Prostate gland (tissue), 2 donors: Measurements from ENCODE around the gene CYP3A5. TPM values are rescaled to one million over a fixed set of nuclear protein-coding genes. Genes with fewer than 3 reads are reported as not detected.

Source experiments
- DNase-seq: peaks from one replicate; pipeline ENCODE4 v3.0.0-alpha.2; 2019; ENCODE audit warnings: low spot score
- H3K27ac ChIP-seq, 2 donors: fragments of 200-600 bp; sonication (generic); 2 replicates each; pipeline ENCODE4 v1.5.1; 2017 to 2019
- H3K27me3 ChIP-seq: fragments of 200-600 bp; sonication (generic); replicated peaks from 2 replicates; pipeline ENCODE4 v1.5.1; 2019; ENCODE audit not compliant: insufficient read depth
- H3K36me3 ChIP-seq, 2 donors: fragments of 200-600 bp; sonication (generic); 1 replicate in 1 of 2; 2 replicates in 1 of 2; pipeline versions ENCODE4 v1.5.1 to v1.8.1; 2017 to 2019
- H3K4me1 ChIP-seq: fragments of 200-600 bp; sonication (generic); replicated peaks from 2 replicates; pipeline ENCODE4 v1.5.1; 2019
- H3K4me3 ChIP-seq, 2 donors: fragments of 200-600 bp; sonication (generic); 2 replicates each; pipeline ENCODE4 v1.5.1; 2017 to 2019
- H3K9me3 ChIP-seq: fragments of 200-600 bp; sonication (generic); 2 replicates; pipeline ENCODE4 v1.5.1; 2017
- POLR2A ChIP-seq: fragments of 450-650 bp; IDR thresholded peaks from one replicate; pipeline ENCODE4 v1.6.1; 2016; ENCODE audit warnings: antibody characterized with exemption, mild to moderate bottlenecking
- POLR2AphosphoS5 ChIP-seq: sonication (generic); formaldehyde crosslinking; IDR thresholded peaks from one replicate; pipeline ENCODE4 v1.6.1; 2017; ENCODE audit warnings: antibody characterized with exemption
- WGBS: methylation state at CpG from one replicate; pipeline ENCODE4 v1.1.5; 2018; 5-methylcytosine and 5-hydroxymethylcytosine counted together
- intact Hi-C: fragments of 100-400 bp; cut with DNase I; formaldehyde crosslinking; loops from one replicate; pipeline ENCODE4 v1.14.2; 2022
- total RNA-seq, 2 donors: library from RNA; depleted of rRNA; stranded (reverse); fragments of >200 nt; gene quantifications; one replicate each; pipeline ENCODE4 v1.1.0, GENCODE V29; 2016
- TF ChIP-seq, protein P1 (sequence below), 4 experiments: fragments of 200-600 bp in 2 of 4; fragments of 450-650 bp in 2 of 4; sonication (generic) in 2 of 4; IDR thresholded peaks; 1 replicate in 3 of 4; 2 replicates in 1 of 4; pipeline ENCODE4 v1.5.1; 2016 to 2019; ENCODE audit warnings: antibody characterized with exemption in 4 of 4, mild to moderate bottlenecking in 2 of 4, moderate library complexity in 2 of 4

The CYP3A5 gene
- total RNA-seq, 2 donors from 2014 or later, result 80.5 to 88.9 TPM

GRCh38 chr7:99619571-99620130 lies 60.1 kb downstream of the CYP3A5 start:
- WGBS, result 92% methylated on average over 18 of the region's 18 CpGs
- no peak overlapping the region for H3K27ac ChIP-seq
- H3K9me3 ChIP-seq, result no peaks in the 10 kb centered on the region
- TF ChIP-seq POLR2AphosphoS5 (no peak), POLR2A (no peak)
- TF ChIP-seq, protein P1, sequence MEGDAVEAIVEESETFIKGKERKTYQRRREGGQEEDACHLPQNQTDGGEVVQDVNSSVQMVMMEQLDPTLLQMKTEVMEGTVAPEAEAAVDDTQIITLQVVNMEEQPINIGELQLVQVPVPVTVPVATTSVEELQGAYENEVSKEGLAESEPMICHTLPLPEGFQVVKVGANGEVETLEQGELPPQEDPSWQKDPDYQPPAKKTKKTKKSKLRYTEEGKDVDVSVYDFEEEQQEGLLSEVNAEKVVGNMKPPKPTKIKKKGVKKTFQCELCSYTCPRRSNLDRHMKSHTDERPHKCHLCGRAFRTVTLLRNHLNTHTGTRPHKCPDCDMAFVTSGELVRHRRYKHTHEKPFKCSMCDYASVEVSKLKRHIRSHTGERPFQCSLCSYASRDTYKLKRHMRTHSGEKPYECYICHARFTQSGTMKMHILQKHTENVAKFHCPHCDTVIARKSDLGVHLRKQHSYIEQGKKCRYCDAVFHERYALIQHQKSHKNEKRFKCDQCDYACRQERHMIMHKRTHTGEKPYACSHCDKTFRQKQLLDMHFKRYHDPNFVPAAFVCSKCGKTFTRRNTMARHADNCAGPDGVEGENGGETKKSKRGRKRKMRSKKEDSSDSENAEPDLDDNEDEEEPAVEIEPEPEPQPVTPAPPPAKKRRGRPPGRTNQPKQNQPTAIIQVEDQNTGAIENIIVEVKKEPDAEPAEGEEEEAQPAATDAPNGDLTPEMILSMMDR (IDR thresholded peaks at IDR 0.05), result no peak
- no peaks in the 10 kb centered on the region for H3K27me3 ChIP-seq
- no peak for DNase-seq
- H3K4me1 ChIP-seq, result peaks cover 6% of the 10 kb centered on the region
- H3K4me3 ChIP-seq, result no peak overlapping the region
- peaks cover 2 to 10% of the 10 kb centered on the region in 2 donors for H3K36me3 ChIP-seq
- intact Hi-C loops, result loop anchor here (5.0 to 10.0 kb wide), 3 partner anchors 62 to 305 kb away; partner anchors contain the start of genes GJC3 and ZNF655

- Histone ChIP-seq H3K4me3 (no peak overlapping the region), H3K27ac (no peak overlapping the region), H3K27me3 (no peaks in the 10 kb centered on the region), H3K4me1 (peaks cover 6% of the 10 kb centered on the region), H3K36me3 (peaks cover 2 to 10% of the 10 kb centered on the region in 2 donors), H3K9me3 (no peaks in the 10 kb centered on the region)
- no peak for DNase-seq
- intact Hi-C loops, result loop anchor here (5.0 to 10.0 kb wide), 3 partner anchors 61 to 306 kb away; partner anchors contain the start of genes GJC3 and ZNF655
- TF ChIP-seq POLR2AphosphoS5 (no peak), POLR2A (no peak)
- TF ChIP-seq, protein P1 (IDR thresholded peaks at IDR 0.05), result no peak
- 88% methylated on average over 3 of the region's 3 CpGs for WGBS
Observed at GRCh38 chr7:99618726-99619125, 61.1 kb downstream of the CYP3A5 start.

DNA sequence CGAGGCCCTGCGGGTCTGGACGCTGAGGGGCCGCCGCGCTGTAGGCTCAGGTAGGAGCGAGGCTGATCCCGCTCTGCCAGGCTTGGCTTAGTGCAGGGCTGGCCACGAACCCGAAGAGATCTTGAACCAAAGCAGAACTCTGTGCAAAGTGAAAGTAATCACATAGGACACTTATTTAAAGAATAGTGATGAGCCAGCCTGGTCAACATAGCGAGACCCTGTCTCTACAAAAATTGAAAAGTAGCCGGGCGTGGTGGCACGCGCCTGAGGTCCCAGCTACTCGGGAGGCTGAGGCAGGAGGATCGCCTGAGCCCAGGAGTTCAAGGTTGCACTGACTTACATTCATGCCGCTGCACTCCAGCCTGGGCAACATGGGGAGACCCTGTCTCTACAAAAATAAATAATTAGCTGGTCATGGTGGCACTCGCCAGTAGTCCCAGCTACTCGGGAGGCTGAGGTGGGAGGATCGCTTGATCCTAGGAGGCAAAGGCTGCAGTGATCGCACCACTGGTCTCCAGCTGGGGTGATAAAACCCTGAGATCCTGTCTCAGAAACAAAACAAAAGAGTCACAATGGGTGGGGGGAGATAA lies 62.5 kb downstream of the CYP3A5 start:
- WGBS, result 12% methylated on average over 20 of the region's 22 CpGs
- TF ChIP-seq POLR2AphosphoS5 (no peak), POLR2A (no peak)
- TF ChIP-seq, protein P1 (IDR thresholded peaks at IDR 0.05), result no peak
- Histone ChIP-seq H3K9me3 (no peaks in the 10 kb centered on the region), H3K4me3 (peak overlapping the region; percentile 76 to 88), H3K36me3 (peaks cover 2 to 3% of the 10 kb centered on the region in 2 donors), H3K4me1 (peaks cover 6% of the 10 kb centered on the region), H3K27me3 (no peaks in the 10 kb centered on the region), H3K27ac (peak overlapping the region; percentile 65 to 78)
- DNase-seq, result no peak
- intact Hi-C loops, result loop anchor here (5.0 to 10.0 kb wide), 3 partner anchors 60 to 308 kb away; partner anchors contain the start of genes GJC3 and ZNF655

GRCh38 chr7:99616359-99617191 lies 63.2 kb downstream of the CYP3A5 start, which contains the start of gene ZSCAN25:
Gene ZSCAN25 (plus strand): TSS chr7:99616946. CDS start chr7:99619607, 2,661 bp downstream.
- H3K9me3 ChIP-seq, result no peaks in the 10 kb centered on the region
- H3K4me1 ChIP-seq, result peaks cover 6% of the 10 kb centered on the region
- peak within 1 kb of the TSS; percentile 65 to 78 for H3K27ac ChIP-seq
- peaks cover 0 to 2% of the 10 kb centered on the region in 2 donors for H3K36me3 ChIP-seq
- intact Hi-C loops, result loop anchor here (5.0 to 10.0 kb wide), 3 partner anchors 59 to 308 kb away; partner anchors contain the start of genes GJC3 and ZNF655
- TF ChIP-seq, protein P1 (IDR thresholded peaks at IDR 0.05), result peak in 1 of 4 experiments; percentile 24
- no peak for TF ChIP-seq POLR2A
- TF ChIP-seq POLR2AphosphoS5, result peak; percentile 91
- DNase-seq, result peak; percentile 76
- peak within 1 kb of the TSS; percentile 76 to 88 for H3K4me3 ChIP-seq
- no peaks in the 10 kb centered on the region for H3K27me3 ChIP-seq
- WGBS, result under 1% methylated on average over 50 of the region's 60 CpGs
